HG03064 (cell line): Measurements from ENCODE around the gene IL17RE.
"Not testable (repeated sequence)": the region's sequence is repeated elsewhere in the genome, so short reads cannot be mapped to it uniquely, and the experiment has no call there.

Experiments used
- ATAC-seq: cut with Tn5 transposase; IDR thresholded peaks from one replicate; pipeline ENCODE4 v1.9.1; 2021; ENCODE audit warnings: low read depth; ENCODE audit not compliant: unreplicated experiment

Gene IL17RE

GRCh38 chr3:9878700-9879099 lies 23.9 kb upstream of the IL17RE start:
- ATAC-seq: no peak

GRCh38 chr3:9879830-9880549 lies 22.7 kb upstream of the IL17RE start, which contains the start of gene CIDEC:
Gene CIDEC, minus strand, starts transcription at chr3:9880253. Its CDS starts 1,767 bp downstream, at chr3:9878486.
- ATAC-seq: no peak

GRCh38 chr3:9881441-9881840 lies 21.2 kb upstream of the IL17RE start:
- ATAC-seq: no peak

GRCh38 chr3:9883706-9884554 lies 18.7 kb upstream of the IL17RE start:
- ATAC-seq: no peak

- ATAC-seq: no peak
Measured at GRCh38 chr3:9884555-9885165, 18.0 kb upstream of the IL17RE start.

GRCh38 chr3:9886328-9886727 lies 16.3 kb upstream of the IL17RE start:
- no peak for ATAC-seq

- ATAC-seq: no peak
Measured at GRCh38 chr3:9887480-9887879, 15.2 kb upstream of the IL17RE start.

- ATAC-seq: no peak
Measured at GRCh38 chr3:9888540-9888939, 14.1 kb upstream of the IL17RE start.

- no peak for ATAC-seq
Measured at GRCh38 chr3:9889405-9889804, 13.2 kb upstream of the IL17RE start.

GRCh38 chr3:9890249-9891071 lies 12.2 kb upstream of the IL17RE start, which contains the start of gene JAGN1:
Gene JAGN1, plus strand, starts transcription at chr3:9890610. Its CDS starts 113 bp downstream, at chr3:9890723.
- ATAC-seq: peak; percentile 58

- no peak for ATAC-seq
Measured at GRCh38 chr3:9891072-9891622, 11.5 kb upstream of the IL17RE start.

GRCh38 chr3:9893739-9894138 lies 8.9 kb upstream of the IL17RE start:
- no peak for ATAC-seq

GRCh38 chr3:9895715-9896114 lies 6.9 kb upstream of the IL17RE start:
- not testable (repeated sequence) for ATAC-seq

GRCh38 chr3:9896755-9897407 lies 5.8 kb upstream of the IL17RE start:
- ATAC-seq: not testable (repeated sequence)

GRCh38 chr3:9897408-9898372 lies 5.0 kb upstream of the IL17RE start:
- peak; percentile 53 for ATAC-seq

GRCh38 chr3:9898467-9899241 lies 4.0 kb upstream of the IL17RE start:
- no peak for ATAC-seq

GRCh38 chr3:9899289-9899791 lies 3.3 kb upstream of the IL17RE start:
- ATAC-seq: no peak
